ENCODE data around the gene NFKBIE.

DNA sequence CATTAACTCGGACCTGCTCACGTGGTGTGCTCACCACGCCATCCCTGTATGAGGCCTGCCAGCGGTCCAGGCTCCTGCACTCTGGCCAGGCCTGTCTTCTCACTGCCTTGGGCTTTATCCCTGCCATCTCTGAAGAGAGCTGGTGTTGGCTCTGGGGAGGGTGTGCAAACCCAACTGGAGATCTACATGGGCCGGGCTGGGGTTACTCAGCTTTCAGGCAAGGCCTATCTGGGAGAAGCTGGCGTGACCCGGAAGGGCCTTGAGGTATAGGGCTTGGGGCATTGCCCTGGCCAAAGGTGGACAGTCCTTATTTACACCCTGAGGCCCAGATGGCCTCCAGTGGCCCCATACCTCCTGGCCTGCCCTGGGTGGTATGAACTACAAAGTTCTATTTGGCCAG is 36.9 kb downstream of the NFKBIE start:
- TF ChIP-seq, protein P1, sequence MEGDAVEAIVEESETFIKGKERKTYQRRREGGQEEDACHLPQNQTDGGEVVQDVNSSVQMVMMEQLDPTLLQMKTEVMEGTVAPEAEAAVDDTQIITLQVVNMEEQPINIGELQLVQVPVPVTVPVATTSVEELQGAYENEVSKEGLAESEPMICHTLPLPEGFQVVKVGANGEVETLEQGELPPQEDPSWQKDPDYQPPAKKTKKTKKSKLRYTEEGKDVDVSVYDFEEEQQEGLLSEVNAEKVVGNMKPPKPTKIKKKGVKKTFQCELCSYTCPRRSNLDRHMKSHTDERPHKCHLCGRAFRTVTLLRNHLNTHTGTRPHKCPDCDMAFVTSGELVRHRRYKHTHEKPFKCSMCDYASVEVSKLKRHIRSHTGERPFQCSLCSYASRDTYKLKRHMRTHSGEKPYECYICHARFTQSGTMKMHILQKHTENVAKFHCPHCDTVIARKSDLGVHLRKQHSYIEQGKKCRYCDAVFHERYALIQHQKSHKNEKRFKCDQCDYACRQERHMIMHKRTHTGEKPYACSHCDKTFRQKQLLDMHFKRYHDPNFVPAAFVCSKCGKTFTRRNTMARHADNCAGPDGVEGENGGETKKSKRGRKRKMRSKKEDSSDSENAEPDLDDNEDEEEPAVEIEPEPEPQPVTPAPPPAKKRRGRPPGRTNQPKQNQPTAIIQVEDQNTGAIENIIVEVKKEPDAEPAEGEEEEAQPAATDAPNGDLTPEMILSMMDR (IDR thresholded peaks at IDR 0.05) = no peak
- TF ChIP-seq POLR2AphosphoS5 (IDR thresholded peaks at IDR 0.05; ENCODE audit: insufficient read depth in 1 of 2, low read depth in 1 of 2) = no peak
- no peak for TF ChIP-seq POLR2A (IDR thresholded peaks at IDR 0.05)
